Osteocyte (in vitro differentiated cells): Measurements from ENCODE around the gene MYZAP. TPM values are rescaled to one million over a fixed set of nuclear protein-coding genes. Genes with fewer than 3 reads are reported as not detected.

Experiments used
- DNase-seq: peaks from one replicate; pipeline ENCODE4 v3.0.0; 2021; ENCODE audit warnings: mixed read lengths; ENCODE audit not compliant: unreplicated experiment; ENCODE audit errors: extremely low spot score
- H3K27ac Mint-ChIP-seq: one replicate; pipeline ENCODE4 v1.8.0; 2021; ENCODE audit warnings: mild to moderate bottlenecking, mixed read lengths; ENCODE audit not compliant: unreplicated experiment
- H3K27me3 Mint-ChIP-seq: one replicate; pipeline ENCODE4 v1.8.0; 2021; ENCODE audit warnings: mixed read lengths; ENCODE audit not compliant: unreplicated experiment
- H3K36me3 Mint-ChIP-seq: one replicate; pipeline ENCODE4 v1.8.0; 2021; ENCODE audit warnings: mixed read lengths; ENCODE audit not compliant: unreplicated experiment
- H3K4me1 Mint-ChIP-seq: one replicate; pipeline ENCODE4 v1.8.0; 2021; ENCODE audit warnings: mixed read lengths; ENCODE audit not compliant: unreplicated experiment
- H3K4me3 Mint-ChIP-seq: one replicate; pipeline ENCODE4 v1.8.0; 2021; ENCODE audit warnings: mild to moderate bottlenecking, moderate library complexity, mixed read lengths; ENCODE audit not compliant: unreplicated experiment
- H3K9me3 Mint-ChIP-seq: one replicate; pipeline ENCODE4 v1.8.0; 2021; ENCODE audit warnings: mixed read lengths; ENCODE audit not compliant: unreplicated experiment
- CTCF ChIP-seq: fragments of 200-600 bp; sonication (generic); IDR thresholded peaks from 2 replicates; pipeline ENCODE4 v1.5.0; 2021; ENCODE audit warnings: antibody characterized with exemption, mild to moderate bottlenecking, moderate library complexity
- total RNA-seq: library from RNA; stranded (reverse); gene quantifications from 2 replicates; pipeline ENCODE4 v1.2.1, GENCODE V29; 2021

Gene MYZAP
- total RNA-seq, 1 donor from 2014 or later, result 1.4 TPM

DNA sequence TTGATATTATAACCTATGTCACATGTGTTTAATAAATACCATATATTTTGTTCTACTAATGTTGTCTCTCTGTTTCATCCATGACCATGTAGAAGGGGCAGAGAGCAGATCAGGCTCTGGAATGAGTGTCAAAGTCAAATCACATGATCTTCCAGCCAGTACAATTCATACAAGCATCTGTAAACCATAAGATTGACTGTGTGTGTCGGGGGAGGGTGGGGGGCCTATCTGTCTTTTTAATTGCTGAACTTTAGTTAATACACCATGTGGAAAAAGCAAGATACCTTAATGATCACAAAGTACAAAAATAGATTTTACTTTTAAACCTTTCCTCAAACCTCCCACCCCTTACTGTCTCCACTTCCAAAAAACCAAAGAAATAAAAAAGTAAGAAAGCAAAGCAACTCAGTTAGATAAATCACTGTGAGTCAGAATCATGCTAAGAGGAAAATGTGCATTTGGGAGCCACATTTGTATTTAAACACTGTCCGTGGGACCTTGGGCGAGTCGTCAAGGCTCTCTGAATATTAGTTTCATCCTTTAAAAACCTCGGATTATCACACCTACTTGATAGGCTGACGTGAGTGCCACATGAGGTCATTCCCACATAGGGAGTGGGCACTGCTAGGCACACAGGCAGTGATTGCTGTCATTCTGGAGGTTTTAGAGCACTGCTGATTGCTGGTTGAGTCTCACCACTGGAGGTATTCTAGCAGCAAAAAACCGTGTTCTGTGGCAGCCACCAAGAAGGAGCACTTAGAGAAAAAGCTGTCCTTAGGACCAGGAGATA lies 93.8 kb downstream of the MYZAP start:
- DNase-seq, result no peak
- no peaks in the 10 kb centered on the region for H3K9me3 Mint-ChIP-seq
- TF ChIP-seq CTCF, result no peak
- peaks cover 22% of the 10 kb centered on the region for H3K4me1 Mint-ChIP-seq
- H3K27ac Mint-ChIP-seq, result peak overlapping the region; percentile 63
- H3K27me3 Mint-ChIP-seq, result no peaks in the 10 kb centered on the region
- H3K4me3 Mint-ChIP-seq, result no peak overlapping the region
- H3K36me3 Mint-ChIP-seq, result no peaks in the 10 kb centered on the region

DNA sequence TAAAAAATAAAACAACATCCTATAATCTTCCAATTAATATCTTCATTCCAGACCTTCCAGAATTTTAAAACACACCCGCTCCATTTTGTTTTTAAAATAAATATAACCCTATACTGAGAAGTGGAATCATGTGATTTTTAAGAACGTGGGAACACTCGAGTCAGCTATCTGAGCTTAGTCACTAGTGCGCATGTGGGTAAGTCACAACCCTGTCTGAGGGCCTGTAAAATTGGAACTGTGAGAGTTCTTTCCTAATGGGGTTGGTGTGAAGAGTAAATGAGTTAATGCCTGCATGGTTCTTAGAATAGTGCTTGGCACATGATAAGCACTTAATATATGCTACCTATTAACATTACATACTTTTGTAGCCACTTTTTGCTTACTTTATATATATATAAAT lies 95.0 kb downstream of the MYZAP start:
- Mint-ChIP-seq H3K27ac (peak overlapping the region; percentile 63), H3K4me3 (no peak overlapping the region), H3K27me3 (no peaks in the 10 kb centered on the region), H3K36me3 (no peaks in the 10 kb centered on the region), H3K4me1 (peaks cover 29% of the 10 kb centered on the region), H3K9me3 (no peaks in the 10 kb centered on the region)
- DNase-seq, result no peak
- no peak for TF ChIP-seq CTCF

DNA sequence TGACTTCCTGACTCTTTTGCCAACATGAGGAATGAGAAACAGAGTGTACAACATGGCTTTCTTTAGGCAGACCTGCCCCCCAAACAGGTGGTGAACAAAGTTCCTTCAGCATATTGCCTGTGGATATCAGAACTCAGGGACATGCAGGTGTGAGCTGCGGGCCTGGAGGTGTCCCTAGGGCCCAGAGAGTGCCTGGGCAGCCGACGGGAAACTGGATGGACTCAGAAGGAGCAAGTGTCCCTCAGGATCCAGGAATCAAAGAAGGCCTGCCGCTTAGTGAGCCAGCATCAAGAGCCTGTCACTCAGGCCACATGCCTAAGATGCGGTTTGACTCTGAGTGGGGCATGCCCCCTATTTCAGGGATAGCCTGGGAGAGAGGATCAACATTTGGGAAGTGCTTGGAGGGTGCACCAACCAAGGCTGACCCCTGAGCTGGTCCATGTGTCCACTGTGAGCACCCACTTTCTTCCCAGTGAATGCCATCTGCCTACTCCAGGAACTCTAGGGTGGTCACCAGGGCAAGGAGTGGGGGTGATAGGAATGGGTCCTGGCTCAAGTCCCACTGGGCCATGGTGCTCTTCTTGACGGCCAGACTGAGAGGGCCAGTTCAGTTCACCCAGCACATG lies 98.8 kb downstream of the MYZAP start:
- DNase-seq, result no peak
- Mint-ChIP-seq H3K27me3 (no peaks in the 10 kb centered on the region), H3K4me1 (peaks cover 57% of the 10 kb centered on the region), H3K27ac (no peak overlapping the region), H3K36me3 (no peaks in the 10 kb centered on the region), H3K9me3 (no peaks in the 10 kb centered on the region), H3K4me3 (no peak overlapping the region)
- no peak for TF ChIP-seq CTCF

DNA sequence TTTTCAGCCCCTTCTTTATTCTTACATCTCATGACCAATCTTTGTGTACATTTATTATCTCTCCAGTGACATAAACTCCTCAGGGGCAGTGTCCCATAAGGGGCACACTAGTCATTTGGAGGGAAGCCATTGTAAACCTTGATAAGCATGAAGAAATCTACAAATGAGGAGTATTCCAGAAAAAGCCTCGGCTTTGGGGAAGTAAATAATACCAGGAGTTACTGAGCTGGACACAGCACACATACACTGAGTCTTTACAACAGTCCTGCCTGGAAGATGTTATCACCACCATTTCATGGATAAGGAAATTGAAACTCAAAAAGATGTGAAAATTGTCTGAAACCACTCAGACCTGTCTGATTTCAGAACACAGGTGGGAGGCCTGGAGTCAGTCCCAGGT lies 99.4 kb downstream of the MYZAP start:
- H3K4me3 Mint-ChIP-seq, result no peak overlapping the region
- H3K27me3 Mint-ChIP-seq, result no peaks in the 10 kb centered on the region
- no peak for DNase-seq
- no peak for TF ChIP-seq CTCF
- H3K27ac Mint-ChIP-seq, result no peak overlapping the region
- H3K9me3 Mint-ChIP-seq, result no peaks in the 10 kb centered on the region
- H3K4me1 Mint-ChIP-seq, result peaks cover 57% of the 10 kb centered on the region
- H3K36me3 Mint-ChIP-seq, result no peaks in the 10 kb centered on the region

GRCh38 chr15:57692709-57693108 lies 101.0 kb downstream of the MYZAP start:
- Mint-ChIP-seq H3K36me3 (no peaks in the 10 kb centered on the region), H3K9me3 (no peaks in the 10 kb centered on the region), H3K27ac (peak overlapping the region; percentile 88), H3K27me3 (no peaks in the 10 kb centered on the region), H3K4me1 (peaks cover 66% of the 10 kb centered on the region), H3K4me3 (no peak overlapping the region)
- no peak for TF ChIP-seq CTCF
- DNase-seq, result no peak
